GM11168 (cell line): Measurements from ENCODE around the gene SCAF11.

Experiments used
- in situ Hi-C: fragments of 300-500 bp; cut with MboI; formaldehyde crosslinking; loops from one replicate; pipeline ENCODE4 v1.12.0; 2022; ENCODE audit warnings: low sequenced_read_pairs; ENCODE audit not compliant: unreplicated experiment

SCAF11 gene

GRCh38 chr12:45933504-45933903 lies 56.9 kb downstream of the SCAF11 start:
- in situ Hi-C loops: no loop called here

GRCh38 chr12:45930369-45930768 lies 60.0 kb downstream of the SCAF11 start:
- in situ Hi-C loops: no loop called here

DNA sequence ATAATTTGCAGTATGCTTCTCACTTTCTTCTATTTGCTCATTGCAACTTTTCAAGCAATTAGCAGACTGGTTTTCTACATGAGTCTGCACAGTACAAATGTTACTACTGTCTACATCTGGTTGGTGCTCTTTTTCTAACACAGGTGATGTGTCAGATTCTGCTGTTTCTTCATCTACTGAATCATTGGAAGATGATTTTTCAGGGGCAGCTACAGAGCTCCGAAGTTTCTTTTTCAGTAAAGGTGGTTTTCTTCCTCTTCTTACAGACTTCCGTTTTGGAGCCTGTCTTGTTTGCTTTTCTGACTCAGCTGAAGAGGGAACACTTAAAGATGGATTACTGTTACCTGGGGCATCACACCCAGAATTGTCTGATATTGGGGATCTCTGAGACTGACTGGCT lies 62.1 kb downstream of the SCAF11 start:
- in situ Hi-C loops: no loop called here

GRCh38 chr12:45918818-45919217 lies 71.6 kb downstream of the SCAF11 start:
- in situ Hi-C loops: no loop called here

DNA sequence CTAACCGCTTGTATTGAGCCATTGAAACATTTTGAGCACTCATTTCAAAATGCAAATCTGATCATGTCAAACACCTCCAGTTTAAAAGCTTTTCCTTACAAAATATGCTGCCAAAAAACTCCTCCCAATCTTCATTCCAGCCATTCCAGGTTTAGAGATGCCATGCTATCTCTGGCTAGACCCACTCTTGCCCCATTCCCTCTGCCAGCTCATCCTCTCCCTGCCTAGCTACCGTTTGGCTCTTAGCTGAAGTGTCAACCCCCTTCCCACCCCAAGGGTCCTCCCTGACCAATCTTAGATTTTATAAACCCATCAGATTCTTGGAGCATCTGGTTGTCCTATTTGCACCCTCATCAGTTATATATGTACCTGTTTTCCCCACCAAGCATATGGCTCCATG lies 75.0 kb downstream of the SCAF11 start:
- in situ Hi-C loops: no loop called here

- in situ Hi-C loops: no loop called here
These were observed 76.3 kb downstream of the SCAF11 start for GRCh38 chr12:45914090-45914489.

- in situ Hi-C loops: no loop called here
These were observed 76.7 kb downstream of the SCAF11 start for GRCh38 chr12:45913631-45914030.

DNA sequence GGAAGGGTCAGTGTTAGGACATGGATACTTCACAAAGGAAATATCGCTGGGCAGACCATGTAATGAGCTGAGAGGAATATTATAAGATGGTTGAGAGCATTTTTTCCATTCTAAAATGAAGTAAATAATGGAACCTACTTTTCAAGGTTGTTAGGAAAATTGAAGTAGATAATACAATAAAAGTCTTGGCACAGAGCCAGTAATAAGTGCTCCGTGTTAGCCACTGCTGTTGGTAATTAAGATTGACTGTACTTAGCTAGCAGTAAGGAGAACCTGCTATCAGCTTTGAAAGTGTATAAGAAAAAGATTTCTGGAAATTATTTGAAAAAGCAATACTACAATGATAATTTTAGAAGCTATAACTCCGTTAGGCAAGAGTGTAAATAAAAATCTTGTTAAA lies 77.6 kb downstream of the SCAF11 start:
- in situ Hi-C loops: no loop called here

DNA sequence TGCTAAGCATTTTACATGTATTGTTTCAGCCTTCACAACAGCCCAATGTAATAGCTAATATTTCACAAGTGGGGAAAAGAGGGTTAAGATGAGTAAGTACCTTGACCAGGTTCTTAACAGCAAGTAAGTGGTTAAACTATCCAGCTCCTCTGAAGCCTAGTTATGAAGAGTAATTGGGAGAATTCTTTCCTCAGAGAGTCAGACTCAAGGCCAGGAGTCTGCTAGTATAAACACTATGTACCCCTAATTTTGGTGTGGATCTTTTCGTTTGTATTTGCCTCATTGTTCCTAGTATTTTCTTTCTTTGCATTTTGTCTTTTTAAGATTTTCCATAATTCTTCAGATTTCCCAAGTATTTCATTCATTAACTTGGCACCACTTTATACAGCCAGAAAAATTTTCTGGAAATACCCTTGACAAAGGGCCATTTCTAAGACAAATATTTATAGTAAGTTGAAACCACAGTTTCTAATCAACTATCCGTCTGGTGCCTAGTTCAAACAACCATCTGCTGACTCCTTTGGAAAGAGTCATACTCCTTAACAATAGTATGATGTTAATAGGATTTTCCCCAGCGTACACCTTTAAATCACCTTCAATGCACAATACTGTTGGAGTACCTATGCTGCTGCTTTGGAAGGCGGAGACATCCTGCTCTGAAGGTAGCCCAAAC lies 81.2 kb downstream of the SCAF11 start:
- in situ Hi-C loops: no loop called here

DNA sequence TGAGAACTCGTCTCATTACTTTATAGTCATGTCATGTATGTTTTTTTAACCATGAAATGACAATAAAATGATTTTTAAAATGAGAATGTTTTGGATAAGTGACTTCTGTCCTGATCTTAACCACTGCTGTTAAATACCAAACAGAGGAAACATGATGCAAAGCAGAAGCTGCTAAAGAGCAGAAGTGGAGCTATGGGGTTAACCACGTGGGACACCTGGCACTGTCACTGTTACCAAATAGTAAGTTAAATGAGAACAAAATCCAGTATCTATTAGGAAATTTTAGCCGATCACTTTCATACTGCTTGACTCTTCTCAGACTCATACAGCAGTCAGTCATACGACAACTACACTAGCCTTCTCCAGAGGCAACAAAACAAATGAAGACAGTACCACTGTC lies 82.4 kb downstream of the SCAF11 start:
- in situ Hi-C loops: no loop called here

DNA sequence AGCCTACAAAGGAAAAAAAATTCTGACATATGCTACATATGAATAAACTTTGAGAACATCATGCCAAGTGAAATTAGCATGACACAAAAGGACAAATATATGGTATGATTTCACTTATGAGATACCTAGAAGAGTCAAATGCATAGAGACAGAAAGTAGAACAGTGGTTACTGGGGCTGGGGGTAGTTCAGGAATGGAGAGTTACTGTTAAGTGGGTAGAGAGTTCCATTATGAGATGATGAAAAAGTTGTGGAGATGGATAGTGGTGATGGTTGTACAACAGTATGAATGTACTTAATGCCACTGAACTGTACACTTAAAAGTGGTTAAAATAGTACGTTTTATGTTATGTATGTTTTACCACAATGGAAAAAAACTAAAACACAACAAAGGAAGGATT lies 92.3 kb downstream of the SCAF11 start:
- in situ Hi-C loops: no loop called here

GRCh38 chr12:45895961-45896360 lies 94.4 kb downstream of the SCAF11 start:
- in situ Hi-C loops: no loop called here

- in situ Hi-C loops: no loop called here
These were observed 97.1 kb downstream of the SCAF11 start for GRCh38 chr12:45893240-45893639.

- in situ Hi-C loops: no loop called here
These were observed 100.1 kb downstream of the SCAF11 start for GRCh38 chr12:45890276-45890675.

DNA sequence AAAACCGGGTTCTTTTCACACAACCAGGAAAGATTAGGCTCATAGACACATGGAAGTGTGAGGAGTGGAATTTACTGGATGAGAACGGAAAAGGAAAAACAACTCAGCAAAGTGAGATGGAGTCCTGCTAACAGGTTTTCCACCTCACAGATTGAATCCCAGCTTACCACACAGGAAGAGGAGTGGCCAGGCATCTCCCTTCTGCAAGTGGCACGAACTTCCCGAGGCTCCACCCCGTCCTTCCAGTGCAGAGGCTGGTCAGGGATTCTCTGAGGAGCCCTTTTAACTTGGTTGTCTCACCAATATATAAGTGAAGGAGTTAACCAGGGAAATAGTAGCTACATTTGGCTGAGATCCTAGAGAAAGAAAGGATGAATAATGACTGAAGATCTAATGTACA lies 102.8 kb downstream of the SCAF11 start:
- in situ Hi-C loops: no loop called here

DNA sequence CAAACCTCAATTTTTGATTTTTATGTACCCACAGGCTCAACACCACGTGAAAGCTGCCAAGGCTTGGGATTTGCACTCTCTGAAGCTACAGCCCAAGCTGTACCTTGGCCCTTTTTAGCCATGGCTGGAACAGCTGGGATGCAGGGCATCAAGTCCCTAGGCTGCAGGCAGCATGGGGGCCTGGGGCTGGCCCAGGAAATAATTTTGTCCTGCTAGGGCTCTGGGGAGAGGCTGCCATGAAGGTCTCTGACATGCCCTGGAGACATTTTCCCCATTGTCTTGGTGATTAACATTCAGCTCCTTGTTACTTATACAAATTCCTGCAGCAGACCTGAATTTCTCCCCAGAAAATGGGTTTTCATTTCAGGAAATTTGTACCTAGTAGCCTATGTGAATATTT lies 103.7 kb downstream of the SCAF11 start:
- in situ Hi-C loops: no loop called here

DNA sequence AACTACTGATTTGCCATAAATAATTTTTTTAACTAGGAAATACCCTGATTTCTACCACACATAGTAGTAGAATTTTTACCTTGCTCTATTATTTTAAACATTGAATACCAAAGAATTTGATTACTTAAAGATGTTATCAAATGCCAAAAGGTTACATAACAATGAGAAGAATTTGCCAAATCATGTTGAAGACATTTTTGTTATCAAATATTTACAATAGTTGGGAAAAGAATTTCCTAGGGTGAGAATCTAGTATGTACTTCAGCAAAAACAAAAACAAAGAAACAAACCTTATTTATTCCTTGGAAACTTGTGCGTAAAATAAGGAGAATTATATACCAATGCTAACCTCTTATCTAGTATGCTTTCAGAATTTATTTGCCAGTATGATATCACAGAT lies 107.2 kb downstream of the SCAF11 start:
- in situ Hi-C loops: no loop called here

DNA sequence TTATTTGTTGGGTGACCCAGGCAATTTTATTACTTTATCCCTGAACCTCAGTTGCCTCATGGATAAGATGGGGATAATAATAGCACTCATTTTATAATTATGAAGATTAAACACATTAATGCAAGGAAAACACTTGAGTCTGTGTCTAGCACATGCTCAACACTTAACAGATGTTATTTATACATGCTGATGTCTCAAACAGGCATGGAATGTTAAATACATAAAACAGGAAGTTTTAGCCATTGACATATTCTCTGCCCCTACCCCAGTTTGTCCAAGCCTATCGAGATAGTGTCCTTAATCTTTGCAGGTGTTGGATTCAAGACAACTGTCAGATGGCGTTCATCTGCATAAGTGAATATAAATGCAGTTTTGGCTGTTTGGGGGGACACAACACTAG lies 109.8 kb downstream of the SCAF11 start:
- in situ Hi-C loops: no loop called here

DNA sequence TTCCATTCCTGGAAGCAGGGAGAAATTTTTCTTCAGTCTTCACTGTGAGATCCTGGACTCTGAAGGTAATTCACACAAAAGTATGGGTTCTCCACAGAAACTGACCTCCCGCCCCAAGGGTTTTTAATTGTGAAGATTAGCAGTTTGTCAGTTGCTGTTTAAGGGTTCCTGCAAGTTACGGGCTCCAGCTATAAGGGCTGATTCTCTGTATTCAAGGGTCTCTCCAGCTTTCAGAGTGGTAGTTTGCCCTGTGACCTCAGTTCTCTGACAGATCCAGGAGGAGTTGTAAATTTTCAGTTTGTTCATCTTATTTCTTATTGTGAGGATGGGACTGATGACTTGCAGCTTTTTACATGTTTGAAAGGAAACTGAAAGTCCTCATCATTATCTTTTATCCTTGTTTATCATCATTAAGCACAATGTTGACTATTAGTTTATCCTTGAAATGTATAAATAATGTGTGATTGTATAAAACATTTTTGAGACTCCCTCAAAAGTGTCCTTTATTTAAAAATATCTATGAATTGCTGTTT lies 110.9 kb downstream of the SCAF11 start:
- in situ Hi-C loops: no loop called here

DNA sequence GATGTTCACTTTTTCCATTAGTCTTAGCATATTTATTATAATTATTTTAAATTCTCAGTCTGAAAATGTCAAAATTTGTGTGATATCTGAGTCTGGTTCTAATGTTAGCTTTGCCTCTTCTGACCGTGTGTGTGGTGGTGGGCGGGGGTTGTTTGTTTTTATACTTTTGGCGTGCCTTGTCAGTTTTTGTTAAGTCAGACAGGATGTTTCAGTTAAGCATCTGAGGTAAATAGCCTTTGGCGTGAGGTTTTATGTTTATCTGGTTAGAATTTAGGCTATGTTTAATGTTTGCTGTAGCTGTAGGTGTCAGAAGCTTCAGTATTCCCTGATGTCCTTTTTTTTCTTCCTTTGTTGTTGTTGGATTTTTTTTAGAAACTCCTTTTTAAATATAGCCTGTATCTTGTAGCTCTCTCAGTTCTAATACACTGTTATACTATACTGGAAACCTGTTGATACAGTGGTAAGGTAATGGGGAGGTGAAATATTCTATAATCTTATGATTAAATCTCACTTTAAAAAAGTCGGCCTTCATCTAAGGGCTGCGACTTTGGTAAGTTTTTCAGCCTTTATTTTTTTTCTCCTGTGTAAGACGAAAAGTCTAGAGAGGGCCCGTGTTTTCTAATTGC lies 111.6 kb downstream of the SCAF11 start:
- in situ Hi-C loops: no loop called here

DNA sequence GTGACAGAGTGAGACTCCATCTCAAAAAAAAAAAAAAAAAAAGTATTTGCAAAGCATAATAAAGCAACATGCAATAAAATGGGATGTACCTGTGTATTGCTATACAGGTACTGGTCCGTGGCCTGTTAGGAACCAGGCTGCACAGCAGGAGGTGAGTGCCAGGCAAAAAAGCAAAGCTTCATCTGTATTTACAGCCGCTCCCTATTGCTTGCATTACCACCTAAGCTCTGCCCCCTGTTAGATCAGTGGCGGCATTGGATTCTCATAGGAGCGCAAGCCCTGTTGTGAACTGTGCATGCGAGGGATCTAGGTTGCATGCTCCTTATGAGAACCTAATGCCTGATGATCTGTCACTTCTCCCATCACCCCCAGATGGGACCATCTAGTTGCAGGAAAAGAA lies 113.3 kb downstream of the SCAF11 start:
- in situ Hi-C loops: no loop called here

- in situ Hi-C loops: no loop called here
These were observed 117.9 kb downstream of the SCAF11 start for GRCh38 chr12:45872446-45872845.
